Spleen (tissue), 7 donors: ENCODE data around the gene APOL4.

Source experiments
- POLR2A ChIP-seq, 3 donors: fragments of 450-650 bp; IDR thresholded peaks; one replicate each; pipeline ENCODE4 v1.5.1; 2017; ENCODE audit warnings: antibody characterized with exemption in 3 of 3, mild to moderate bottlenecking in 1 of 3
- POLR2AphosphoS5 ChIP-seq, 3 donors: sonication (generic); formaldehyde crosslinking; IDR thresholded peaks; one replicate each; pipeline ENCODE4 v1.5.1; 2017; ENCODE audit warnings: antibody characterized with exemption in 3 of 3
- TF ChIP-seq, protein P1 (sequence below), 11 experiments: fragments of 200-600 bp in 7 of 11; fragments of 450-650 bp in 4 of 11; sonication (generic) in 4 of 11; IDR thresholded peaks in 8 of 11; conservative IDR thresholded peaks in 3 of 11; 1 replicate in 7 of 11; 2 replicates in 4 of 11; pipeline versions ENCODE4 v1.4.0 to v1.8.0; 2016 to 2021; ENCODE audit warnings: antibody characterized with exemption in 11 of 11, inconsistent platforms in 4 of 11, mild to moderate bottlenecking in 1 of 11
- donor health status: DM: no; HTN: no; CAD: no; lungs with moderate emphysema.
- donor health status: DM: no; HTN: no; CAD: no.
- donor health status: DM: no; HTN: no; CAD: no.

DNA sequence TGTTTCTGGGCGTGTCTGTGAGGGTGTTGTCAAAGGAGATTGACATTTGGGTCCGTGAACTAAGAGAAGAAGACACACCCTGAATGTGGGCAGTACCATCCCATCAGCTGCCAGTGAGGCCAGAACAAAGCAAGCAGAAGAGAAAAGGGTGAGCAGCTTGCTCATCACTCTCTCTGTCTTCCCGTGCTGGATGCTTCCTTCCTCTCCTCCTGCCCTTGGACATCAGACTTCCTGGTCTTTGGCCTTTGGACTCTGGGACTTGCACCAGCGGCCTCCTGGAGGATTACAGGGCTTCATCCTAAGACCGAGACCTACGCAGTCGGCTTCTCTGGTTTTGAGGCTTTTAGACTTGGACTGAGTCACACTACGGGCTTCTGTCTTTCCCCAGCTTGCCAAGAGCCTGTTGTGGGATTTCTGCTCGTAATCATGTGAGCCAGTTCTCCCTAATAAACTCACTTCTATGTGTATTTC lies 18.9 kb upstream of the APOL4 start:
- TF ChIP-seq POLR2AphosphoS5 (IDR thresholded peaks at IDR 0.05) (peak in 1 of 3 donors; percentile 27), POLR2A (IDR thresholded peaks at IDR 0.05) (no peak)
- TF ChIP-seq, protein P1, sequence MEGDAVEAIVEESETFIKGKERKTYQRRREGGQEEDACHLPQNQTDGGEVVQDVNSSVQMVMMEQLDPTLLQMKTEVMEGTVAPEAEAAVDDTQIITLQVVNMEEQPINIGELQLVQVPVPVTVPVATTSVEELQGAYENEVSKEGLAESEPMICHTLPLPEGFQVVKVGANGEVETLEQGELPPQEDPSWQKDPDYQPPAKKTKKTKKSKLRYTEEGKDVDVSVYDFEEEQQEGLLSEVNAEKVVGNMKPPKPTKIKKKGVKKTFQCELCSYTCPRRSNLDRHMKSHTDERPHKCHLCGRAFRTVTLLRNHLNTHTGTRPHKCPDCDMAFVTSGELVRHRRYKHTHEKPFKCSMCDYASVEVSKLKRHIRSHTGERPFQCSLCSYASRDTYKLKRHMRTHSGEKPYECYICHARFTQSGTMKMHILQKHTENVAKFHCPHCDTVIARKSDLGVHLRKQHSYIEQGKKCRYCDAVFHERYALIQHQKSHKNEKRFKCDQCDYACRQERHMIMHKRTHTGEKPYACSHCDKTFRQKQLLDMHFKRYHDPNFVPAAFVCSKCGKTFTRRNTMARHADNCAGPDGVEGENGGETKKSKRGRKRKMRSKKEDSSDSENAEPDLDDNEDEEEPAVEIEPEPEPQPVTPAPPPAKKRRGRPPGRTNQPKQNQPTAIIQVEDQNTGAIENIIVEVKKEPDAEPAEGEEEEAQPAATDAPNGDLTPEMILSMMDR (IDR thresholded peaks at IDR 0.05 in 8 of 11, conservative IDR thresholded peaks at IDR 0.05 in 3 of 11) = no peak
